ENCODE data around the gene SCTR. TPM values are rescaled to one million over a fixed set of nuclear protein-coding genes. Genes with fewer than 3 reads are reported as not detected.

The SCTR gene
- total RNA-seq, 1 experiment from 2014 or later: not detected

DNA sequence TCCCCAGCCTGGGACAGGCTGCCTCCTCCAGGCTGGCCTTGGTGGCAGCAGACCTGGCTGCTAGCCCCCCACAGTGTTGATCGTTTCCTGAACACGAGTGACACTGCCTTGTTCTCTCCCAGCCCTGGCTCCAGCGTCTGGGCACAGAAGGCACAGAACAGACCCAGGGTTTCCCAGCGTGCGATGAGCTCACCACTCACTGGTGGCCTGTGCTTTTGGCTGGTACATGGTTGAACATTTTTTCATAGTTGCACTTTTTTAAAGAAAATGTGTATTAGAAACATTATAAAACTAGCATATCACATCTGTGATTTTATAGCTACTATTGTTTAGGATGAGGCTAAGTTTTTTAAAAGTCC, 40.9 kb downstream of the SCTR start (continued):
- TF ChIP-seq, protein P1, sequence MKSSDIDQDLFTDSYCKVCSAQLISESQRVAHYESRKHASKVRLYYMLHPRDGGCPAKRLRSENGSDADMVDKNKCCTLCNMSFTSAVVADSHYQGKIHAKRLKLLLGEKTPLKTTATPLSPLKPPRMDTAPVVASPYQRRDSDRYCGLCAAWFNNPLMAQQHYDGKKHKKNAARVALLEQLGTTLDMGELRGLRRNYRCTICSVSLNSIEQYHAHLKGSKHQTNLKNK (CRISPR knock-in tag; IDR thresholded peaks at IDR 0.05): no peak
- TF ChIP-seq NR1H2 (CRISPR knock-in tag; IDR thresholded peaks at IDR 0.05): no peak
- no peak for TF ChIP-seq EMX1 (CRISPR knock-in tag; IDR thresholded peaks at IDR 0.05)
- TF ChIP-seq ZNF263 (CRISPR knock-in tag; IDR thresholded peaks at IDR 0.05; ENCODE audit: low read depth): no peak
- no peak for TF ChIP-seq ZNF671 (CRISPR knock-in tag; IDR thresholded peaks at IDR 0.05)
- TF ChIP-seq ZNF423 (CRISPR knock-in tag; IDR thresholded peaks at IDR 0.05): no peak
- no peak for TF ChIP-seq GABPB1 (CRISPR knock-in tag; IDR thresholded peaks at IDR 0.05)
- TF ChIP-seq, protein P2, sequence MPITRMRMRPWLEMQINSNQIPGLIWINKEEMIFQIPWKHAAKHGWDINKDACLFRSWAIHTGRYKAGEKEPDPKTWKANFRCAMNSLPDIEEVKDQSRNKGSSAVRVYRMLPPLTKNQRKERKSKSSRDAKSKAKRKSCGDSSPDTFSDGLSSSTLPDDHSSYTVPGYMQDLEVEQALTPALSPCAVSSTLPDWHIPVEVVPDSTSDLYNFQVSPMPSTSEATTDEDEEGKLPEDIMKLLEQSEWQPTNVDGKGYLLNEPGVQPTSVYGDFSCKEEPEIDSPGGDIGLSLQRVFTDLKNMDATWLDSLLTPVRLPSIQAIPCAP (CRISPR knock-in tag; IDR thresholded peaks at IDR 0.05): no peak
- TF ChIP-seq RORB (CRISPR knock-in tag; IDR thresholded peaks at IDR 0.05): no peak
- no peak for TF ChIP-seq RELA (CRISPR knock-in tag; IDR thresholded peaks at IDR 0.05; ENCODE audit: borderline replicate concordance)
- TF ChIP-seq, protein P3, sequence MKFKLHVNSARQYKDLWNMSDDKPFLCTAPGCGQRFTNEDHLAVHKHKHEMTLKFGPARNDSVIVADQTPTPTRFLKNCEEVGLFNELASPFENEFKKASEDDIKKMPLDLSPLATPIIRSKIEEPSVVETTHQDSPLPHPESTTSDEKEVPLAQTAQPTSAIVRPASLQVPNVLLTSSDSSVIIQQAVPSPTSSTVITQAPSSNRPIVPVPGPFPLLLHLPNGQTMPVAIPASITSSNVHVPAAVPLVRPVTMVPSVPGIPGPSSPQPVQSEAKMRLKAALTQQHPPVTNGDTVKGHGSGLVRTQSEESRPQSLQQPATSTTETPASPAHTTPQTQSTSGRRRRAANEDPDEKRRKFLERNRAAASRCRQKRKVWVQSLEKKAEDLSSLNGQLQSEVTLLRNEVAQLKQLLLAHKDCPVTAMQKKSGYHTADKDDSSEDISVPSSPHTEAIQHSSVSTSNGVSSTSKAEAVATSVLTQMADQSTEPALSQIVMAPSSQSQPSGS (CRISPR knock-in tag; IDR thresholded peaks at IDR 0.05; ENCODE audit: borderline replicate concordance, low read depth): no peak

DNA sequence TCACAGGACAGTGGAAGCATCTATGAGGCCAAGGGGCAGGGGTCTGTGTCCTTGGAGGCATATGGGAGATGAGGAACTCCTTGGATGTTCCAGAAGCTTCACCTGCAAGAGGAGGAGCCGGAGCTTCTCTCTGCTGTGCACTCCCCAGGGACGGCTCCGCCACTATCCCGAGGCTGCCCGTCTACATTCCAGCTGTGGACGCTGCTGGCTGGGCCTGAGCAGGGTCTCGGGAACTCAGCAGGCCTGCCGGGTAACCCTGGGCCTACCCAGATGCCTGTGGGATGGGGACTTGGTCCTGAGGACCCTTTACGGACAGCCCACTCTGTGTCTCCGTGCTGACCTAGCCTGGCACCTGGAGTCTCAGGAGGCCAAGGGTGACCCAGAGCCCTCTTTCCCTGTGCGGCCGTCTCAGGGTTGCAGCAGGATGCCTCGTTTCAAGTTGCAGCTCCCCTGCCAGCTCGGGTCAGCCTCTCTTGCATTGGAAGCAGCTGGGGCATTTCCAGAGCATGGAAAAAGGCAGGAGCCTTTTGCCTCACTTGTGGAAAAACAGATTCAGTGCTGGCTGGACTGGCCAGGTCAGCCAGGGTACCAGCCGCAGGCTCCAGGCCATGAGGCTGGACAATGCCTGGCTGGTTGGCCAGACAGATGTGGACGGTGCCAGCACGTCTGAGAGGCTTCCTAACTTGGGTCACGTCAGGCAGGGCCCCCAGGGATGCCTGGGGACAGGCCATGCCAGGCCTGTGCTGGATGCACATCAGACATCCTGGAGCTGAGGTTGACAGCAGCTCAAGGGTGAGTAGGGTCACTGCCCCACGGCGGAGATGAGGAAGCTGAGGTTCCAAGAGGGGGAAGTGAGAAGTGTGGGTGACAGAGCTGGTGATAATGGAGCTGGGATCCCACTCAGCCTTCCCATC, 41.5 kb downstream of the SCTR start:
- ATAC-seq (peak; percentile 28; the same call in 1 of the 2 replicates), DNase-seq (ENCODE audit: low spot score) (no peak)
- CTCF ChIA-PET: interaction anchor here (0.8 to 1.7 kb wide), 3 partner anchors 35 to 75 kb away, joined by 3 to 5 read pairs (median 3); no protein-coding TSS in a partner anchor
- Mint-ChIP-seq H3K9me3 (no peaks in the 10 kb centered on the region), H3K36me3 (no peaks in the 10 kb centered on the region), H3K27me3 (ENCODE audit: low read depth) (no peaks in the 10 kb centered on the region), H3K27ac (no peak overlapping the region), H3K4me1 (peaks cover 14% of the 10 kb centered on the region), H3K4me3 (no peak overlapping the region)
- POLR2A ChIA-PET: no interaction called here
- TF ChIP-seq, protein P4, sequence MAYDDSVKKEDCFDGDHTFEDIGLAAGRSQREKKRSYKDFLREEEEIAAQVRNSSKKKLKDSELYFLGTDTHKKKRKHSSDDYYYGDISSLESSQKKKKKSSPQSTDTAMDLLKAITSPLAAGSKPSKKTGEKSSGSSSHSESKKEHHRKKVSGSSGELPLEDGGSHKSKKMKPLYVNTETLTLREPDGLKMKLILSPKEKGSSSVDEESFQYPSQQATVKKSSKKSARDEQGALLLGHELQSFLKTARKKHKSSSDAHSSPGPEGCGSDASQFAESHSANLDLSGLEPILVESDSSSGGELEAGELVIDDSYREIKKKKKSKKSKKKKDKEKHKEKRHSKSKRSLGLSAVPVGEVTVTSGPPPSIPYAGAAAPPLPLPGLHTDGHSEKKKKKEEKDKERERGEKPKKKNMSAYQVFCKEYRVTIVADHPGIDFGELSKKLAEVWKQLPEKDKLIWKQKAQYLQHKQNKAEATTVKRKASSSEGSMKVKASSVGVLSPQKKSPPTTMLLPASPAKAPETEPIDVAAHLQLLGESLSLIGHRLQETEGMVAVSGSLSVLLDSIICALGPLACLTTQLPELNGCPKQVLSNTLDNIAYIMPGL (CRISPR knock-in tag; IDR thresholded peaks at IDR 0.05): no peak
- TF ChIP-seq, protein P3 (CRISPR knock-in tag; IDR thresholded peaks at IDR 0.05; ENCODE audit: borderline replicate concordance, low read depth): no peak
- TF ChIP-seq, protein P5, sequence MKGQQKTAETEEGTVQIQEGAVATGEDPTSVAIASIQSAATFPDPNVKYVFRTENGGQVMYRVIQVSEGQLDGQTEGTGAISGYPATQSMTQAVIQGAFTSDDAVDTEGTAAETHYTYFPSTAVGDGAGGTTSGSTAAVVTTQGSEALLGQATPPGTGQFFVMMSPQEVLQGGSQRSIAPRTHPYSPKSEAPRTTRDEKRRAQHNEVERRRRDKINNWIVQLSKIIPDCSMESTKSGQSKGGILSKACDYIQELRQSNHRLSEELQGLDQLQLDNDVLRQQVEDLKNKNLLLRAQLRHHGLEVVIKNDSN (CRISPR knock-in tag; IDR thresholded peaks at IDR 0.05): no peak
- TF ChIP-seq NR1H2 (CRISPR knock-in tag; IDR thresholded peaks at IDR 0.05): no peak
- TF ChIP-seq RORB (CRISPR knock-in tag; IDR thresholded peaks at IDR 0.05): no peak
- TF ChIP-seq FOXJ3 (CRISPR knock-in tag; IDR thresholded peaks at IDR 0.05; ENCODE audit: borderline replicate concordance): no peak
- TF ChIP-seq ZNF317 (CRISPR knock-in tag; IDR thresholded peaks at IDR 0.05; ENCODE audit: borderline replicate concordance, low read depth): no peak
- TF ChIP-seq, protein P6, sequence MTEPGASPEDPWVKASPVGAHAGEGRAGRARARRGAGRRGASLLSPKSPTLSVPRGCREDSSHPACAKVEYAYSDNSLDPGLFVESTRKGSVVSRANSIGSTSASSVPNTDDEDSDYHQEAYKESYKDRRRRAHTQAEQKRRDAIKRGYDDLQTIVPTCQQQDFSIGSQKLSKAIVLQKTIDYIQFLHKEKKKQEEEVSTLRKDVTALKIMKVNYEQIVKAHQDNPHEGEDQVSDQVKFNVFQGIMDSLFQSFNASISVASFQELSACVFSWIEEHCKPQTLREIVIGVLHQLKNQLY (CRISPR knock-in tag; IDR thresholded peaks at IDR 0.05): no peak
- no peak for TF ChIP-seq CREM (CRISPR knock-in tag; IDR thresholded peaks at IDR 0.05)
- TF ChIP-seq, protein P7, sequence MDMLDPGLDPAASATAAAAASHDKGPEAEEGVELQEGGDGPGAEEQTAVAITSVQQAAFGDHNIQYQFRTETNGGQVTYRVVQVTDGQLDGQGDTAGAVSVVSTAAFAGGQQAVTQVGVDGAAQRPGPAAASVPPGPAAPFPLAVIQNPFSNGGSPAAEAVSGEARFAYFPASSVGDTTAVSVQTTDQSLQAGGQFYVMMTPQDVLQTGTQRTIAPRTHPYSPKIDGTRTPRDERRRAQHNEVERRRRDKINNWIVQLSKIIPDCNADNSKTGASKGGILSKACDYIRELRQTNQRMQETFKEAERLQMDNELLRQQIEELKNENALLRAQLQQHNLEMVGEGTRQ (CRISPR knock-in tag; IDR thresholded peaks at IDR 0.05): no peak
- no peak for TF ChIP-seq ZNF263 (CRISPR knock-in tag; IDR thresholded peaks at IDR 0.05; ENCODE audit: low read depth)
- no peak for TF ChIP-seq SOX15 (CRISPR knock-in tag; IDR thresholded peaks at IDR 0.05)
- TF ChIP-seq, protein P8, sequence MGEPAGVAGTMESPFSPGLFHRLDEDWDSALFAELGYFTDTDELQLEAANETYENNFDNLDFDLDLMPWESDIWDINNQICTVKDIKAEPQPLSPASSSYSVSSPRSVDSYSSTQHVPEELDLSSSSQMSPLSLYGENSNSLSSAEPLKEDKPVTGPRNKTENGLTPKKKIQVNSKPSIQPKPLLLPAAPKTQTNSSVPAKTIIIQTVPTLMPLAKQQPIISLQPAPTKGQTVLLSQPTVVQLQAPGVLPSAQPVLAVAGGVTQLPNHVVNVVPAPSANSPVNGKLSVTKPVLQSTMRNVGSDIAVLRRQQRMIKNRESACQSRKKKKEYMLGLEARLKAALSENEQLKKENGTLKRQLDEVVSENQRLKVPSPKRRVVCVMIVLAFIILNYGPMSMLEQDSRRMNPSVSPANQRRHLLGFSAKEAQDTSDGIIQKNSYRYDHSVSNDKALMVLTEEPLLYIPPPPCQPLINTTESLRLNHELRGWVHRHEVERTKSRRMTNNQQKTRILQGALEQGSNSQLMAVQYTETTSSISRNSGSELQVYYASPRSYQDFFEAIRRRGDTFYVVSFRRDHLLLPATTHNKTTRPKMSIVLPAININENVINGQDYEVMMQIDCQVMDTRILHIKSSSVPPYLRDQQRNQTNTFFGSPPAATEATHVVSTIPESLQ (CRISPR knock-in tag; IDR thresholded peaks at IDR 0.05): no peak
- TF ChIP-seq SP1 (CRISPR knock-in tag; conservative IDR thresholded peaks at IDR 0.05): no peak
- TF ChIP-seq NFATC4 (CRISPR knock-in tag; IDR thresholded peaks at IDR 0.05): no peak
- TF ChIP-seq, protein P9, sequence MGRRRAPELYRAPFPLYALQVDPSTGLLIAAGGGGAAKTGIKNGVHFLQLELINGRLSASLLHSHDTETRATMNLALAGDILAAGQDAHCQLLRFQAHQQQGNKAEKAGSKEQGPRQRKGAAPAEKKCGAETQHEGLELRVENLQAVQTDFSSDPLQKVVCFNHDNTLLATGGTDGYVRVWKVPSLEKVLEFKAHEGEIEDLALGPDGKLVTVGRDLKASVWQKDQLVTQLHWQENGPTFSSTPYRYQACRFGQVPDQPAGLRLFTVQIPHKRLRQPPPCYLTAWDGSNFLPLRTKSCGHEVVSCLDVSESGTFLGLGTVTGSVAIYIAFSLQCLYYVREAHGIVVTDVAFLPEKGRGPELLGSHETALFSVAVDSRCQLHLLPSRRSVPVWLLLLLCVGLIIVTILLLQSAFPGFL (CRISPR knock-in tag; IDR thresholded peaks at IDR 0.05; ENCODE audit: borderline replicate concordance): no peak
